NCI-H526 treated with DMSO at 0.1 percent for 48 hours (cell line): Measurements from ENCODE around the gene LDLRAD2.
"Not testable (repeated sequence)": the region's sequence is repeated elsewhere in the genome, so short reads cannot be mapped to it uniquely, and the experiment has no call there.

ENCODE experiments used
- DNase-seq: peaks from one replicate; lab custom pipeline; 2025; lab: John Stamatoyannopoulos, UW

The LDLRAD2 gene

GRCh38 chr1:21823980-21824702, 12.1 kb downstream of the LDLRAD2 start:
- no peak for DNase-seq

- DNase-seq, result no peak
Observed at GRCh38 chr1:21824926-21825325, 12.9 kb downstream of the LDLRAD2 start.

- no peak for DNase-seq
Observed at GRCh38 chr1:21825393-21825792, 13.3 kb downstream of the LDLRAD2 start.

- not testable (repeated sequence) for DNase-seq
Observed at GRCh38 chr1:21826694-21827093, 14.6 kb downstream of the LDLRAD2 start.

GRCh38 chr1:21827141-21827679, 15.1 kb downstream of the LDLRAD2 start:
- DNase-seq, result no peak

- DNase-seq, result no peak
Observed at GRCh38 chr1:21828075-21828474, 16.0 kb downstream of the LDLRAD2 start.

GRCh38 chr1:21828506-21829210, 16.6 kb downstream of the LDLRAD2 start:
- no peak for DNase-seq

- no peak for DNase-seq
Observed at GRCh38 chr1:21829294-21829693, 17.2 kb downstream of the LDLRAD2 start.

- DNase-seq, result no peak
Observed at GRCh38 chr1:21830792-21831453, 18.9 kb downstream of the LDLRAD2 start.

- no peak for DNase-seq
Observed at GRCh38 chr1:21831454-21831970, 19.4 kb downstream of the LDLRAD2 start.

GRCh38 chr1:21833392-21833976, 21.4 kb downstream of the LDLRAD2 start:
- no peak for DNase-seq

GRCh38 chr1:21834094-21834493, 22.0 kb downstream of the LDLRAD2 start:
- DNase-seq, result no peak

- no peak for DNase-seq
Observed at GRCh38 chr1:21834666-21835065, 22.6 kb downstream of the LDLRAD2 start.

- DNase-seq, result no peak
Observed at GRCh38 chr1:21836010-21836409, 23.9 kb downstream of the LDLRAD2 start.

- DNase-seq, result no peak
Observed at GRCh38 chr1:21836729-21837128, 24.7 kb downstream of the LDLRAD2 start.

GRCh38 chr1:21837476-21837875, 25.4 kb downstream of the LDLRAD2 start:
- no peak for DNase-seq

GRCh38 chr1:21838359-21839157, 26.5 kb downstream of the LDLRAD2 start:
- DNase-seq, result no peak

- DNase-seq, result no peak
Observed at GRCh38 chr1:21839337-21840037, 27.4 kb downstream of the LDLRAD2 start.

- no peak for DNase-seq
Observed at GRCh38 chr1:21840981-21841380, 28.9 kb downstream of the LDLRAD2 start.

- DNase-seq, result no peak
Observed at GRCh38 chr1:21841852-21842466, 29.9 kb downstream of the LDLRAD2 start.
